Esophagus (tissue), 2 donors: ENCODE measurements around the gene EIF4EBP2. TPM values are rescaled to one million over a fixed set of nuclear protein-coding genes. Genes with fewer than 3 reads are reported as not detected.

Source experiments
- H3K27ac ChIP-seq, 2 donors: one replicate each; pipeline ENCODE4 v1.5.1; 2013; ENCODE audit warnings: low read depth in 2 of 2, mild to moderate bottlenecking in 2 of 2, inconsistent platforms in 1 of 2, low read length in 1 of 2, moderate library complexity in 1 of 2
- H3K27me3 ChIP-seq, 2 donors: one replicate each; pipeline ENCODE4 v1.6.1; 2013; ENCODE audit warnings: low read length in 2 of 2, control low read depth in 1 of 2, mild to moderate bottlenecking in 1 of 2; ENCODE audit not compliant: insufficient read depth in 2 of 2, control insufficient read depth in 1 of 2
- H3K36me3 ChIP-seq, 2 donors: one replicate each; pipeline ENCODE4 v1.6.1; 2013; ENCODE audit warnings: low read length in 1 of 2; ENCODE audit not compliant: control insufficient read depth in 2 of 2, insufficient read depth in 2 of 2
- H3K4me1 ChIP-seq, 2 donors: one replicate each; pipeline ENCODE4 v1.6.1; 2013; ENCODE audit warnings: low read length in 1 of 2; ENCODE audit not compliant: control insufficient read depth in 2 of 2, insufficient read depth in 2 of 2
- H3K4me3 ChIP-seq, 2 donors: one replicate each; pipeline ENCODE4 v1.5.1; 2013; ENCODE audit warnings: low read length in 2 of 2, mild to moderate bottlenecking in 2 of 2, low read depth in 1 of 2, moderate library complexity in 1 of 2
- H3K9me3 ChIP-seq, 2 donors: one replicate each; pipeline ENCODE4 v1.6.1; 2013; ENCODE audit warnings: mild to moderate bottlenecking in 2 of 2, low read depth in 1 of 2, low read length in 1 of 2, moderate library complexity in 1 of 2; ENCODE audit not compliant: control insufficient read depth in 2 of 2, insufficient read depth in 1 of 2
- WGBS, 2 donors: extraction: QIAGEN DNeasy Blood & Tissue Kit; methylation state at CpG; one replicate each; pipeline ENCODE4 v1.1.7; 2013; 5-methylcytosine and 5-hydroxymethylcytosine counted together
- polyA plus RNA-seq, 2 donors: library from polyadenylated mRNA; stranded (reverse); fragments of 200-250 nt; gene quantifications; one replicate each; pipeline ENCODE4 v1.2.3, GENCODE V29; 2013
- donor health status: healthy with polysubstance abuse.
- donor health status: Bipolar disorder and iron deficiency.

Gene EIF4EBP2
- polyA plus RNA-seq, 2 donors = 18.1 to 18.7 TPM

GRCh38 chr10:70440296-70441160, 36.6 kb downstream of the EIF4EBP2 start:
- Histone ChIP-seq H3K27ac (no peak overlapping the region), H3K4me3 (peak overlapping the region in 1 of 2 donors; percentile 23)

GRCh38 chr10:70441161-70441894, 37.4 kb downstream of the EIF4EBP2 start, which contains the start of gene NODAL:
TSS of gene NODAL (minus strand) at chr10:70441681. CDS start at chr10:70441667, 14 bp downstream.
- WGBS, 2 donors = 8 to 13% methylated on average over 49 to 60 of the region's 60 CpGs
- no peak within 1 kb of the TSS for H3K27ac ChIP-seq
- H3K27me3 ChIP-seq = peaks cover 0 to 10% of the 10 kb centered on the region in 2 donors
- peak within 1 kb of the TSS in 1 of 2 donors; percentile 23 for H3K4me3 ChIP-seq
- no peaks in the 10 kb centered on the region for H3K36me3 ChIP-seq
- H3K4me1 ChIP-seq = peaks cover 4 to 15% of the 10 kb centered on the region in 2 donors
- H3K9me3 ChIP-seq = no peaks in the 10 kb centered on the region

More at GRCh38 chr10:70440296-70441160, 36.6 kb downstream of the EIF4EBP2 start:
- Histone ChIP-seq H3K9me3 (no peaks in the 10 kb centered on the region), H3K4me1 (peaks cover 4 to 15% of the 10 kb centered on the region in 2 donors), H3K27me3 (peaks cover 0 to 10% of the 10 kb centered on the region in 2 donors), H3K36me3 (no peaks in the 10 kb centered on the region)
- WGBS, 2 donors = 5 to 17% methylated on average over 62 to 69 of the region's 69 CpGs

- Histone ChIP-seq H3K27ac (no peak overlapping the region), H3K9me3 (no peaks in the 10 kb centered on the region), H3K4me3 (no peak overlapping the region), H3K27me3 (peaks cover 0 to 10% of the 10 kb centered on the region in 2 donors), H3K36me3 (no peaks in the 10 kb centered on the region), H3K4me1 (peaks cover 4 to 15% of the 10 kb centered on the region in 2 donors)
- WGBS, 2 donors = 28 to 34% methylated on average over 12 of the region's 12 CpGs
Observed at GRCh38 chr10:70441895-70442309, 38.0 kb downstream of the EIF4EBP2 start.

DNA sequence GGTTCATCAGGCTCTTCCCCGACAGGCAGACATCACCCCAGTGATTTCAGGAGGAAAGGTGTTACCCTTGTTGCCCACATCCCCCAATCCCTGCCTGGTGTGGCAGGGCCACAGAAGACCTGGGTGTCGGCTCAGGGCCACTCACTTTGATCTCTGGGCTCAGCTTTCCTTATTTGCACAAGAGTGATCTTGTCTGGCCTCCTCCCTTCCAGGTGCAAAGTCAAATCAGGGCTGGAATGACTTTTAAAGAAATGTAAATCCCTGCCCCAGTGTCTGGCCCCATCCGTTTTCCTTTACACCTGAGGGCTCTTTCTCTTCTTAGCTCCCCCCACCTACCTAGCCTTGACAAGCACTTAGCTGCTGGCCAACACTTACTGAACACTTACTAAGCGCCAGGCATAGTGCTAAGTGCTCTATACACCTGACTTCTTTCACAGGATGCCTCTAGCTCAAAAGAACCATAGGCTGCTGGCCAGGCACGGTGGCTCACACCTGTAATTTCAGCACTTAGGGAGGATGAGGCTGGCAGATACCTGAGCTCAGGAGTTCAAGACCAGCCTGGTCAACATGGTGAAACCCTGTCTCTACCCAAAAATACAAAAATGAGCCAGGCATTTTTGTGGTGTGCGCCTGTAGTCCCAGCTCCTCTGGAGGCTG, 38.5 kb downstream of the EIF4EBP2 start:
- no peaks in the 10 kb centered on the region for H3K9me3 ChIP-seq
- peaks cover 4 to 15% of the 10 kb centered on the region in 2 donors for H3K4me1 ChIP-seq
- H3K4me3 ChIP-seq = no peak overlapping the region
- WGBS, 2 donors = 57 to 58% methylated on average over 6 of the region's 6 CpGs
- H3K27me3 ChIP-seq = peaks cover 0 to 10% of the 10 kb centered on the region in 2 donors
- H3K27ac ChIP-seq = no peak overlapping the region
- no peaks in the 10 kb centered on the region for H3K36me3 ChIP-seq

GRCh38 chr10:70444744-70445143, 40.8 kb downstream of the EIF4EBP2 start:
- Histone ChIP-seq H3K4me3 (no peak overlapping the region), H3K9me3 (no peaks in the 10 kb centered on the region), H3K27ac (no peak overlapping the region), H3K4me1 (peaks cover 4 to 15% of the 10 kb centered on the region in 2 donors), H3K27me3 (peaks cover 0 to 10% of the 10 kb centered on the region in 2 donors), H3K36me3 (no peaks in the 10 kb centered on the region)
- WGBS, 2 donors = 90% methylated on average over 4 of the region's 4 CpGs

GRCh38 chr10:70445718-70446657, 42.0 kb downstream of the EIF4EBP2 start:
- Histone ChIP-seq H3K27ac (no peak overlapping the region), H3K4me1 (peaks cover 0 to 15% of the 10 kb centered on the region in 2 donors), H3K27me3 (peaks cover 0 to 7% of the 10 kb centered on the region in 2 donors), H3K9me3 (no peaks in the 10 kb centered on the region), H3K36me3 (no peaks in the 10 kb centered on the region), H3K4me3 (no peak overlapping the region)
- 57% methylated on average over 8 of the region's 8 CpGs for WGBS, 2 donors

GRCh38 chr10:70448236-70448635, 44.3 kb downstream of the EIF4EBP2 start:
- Histone ChIP-seq H3K36me3 (no peaks in the 10 kb centered on the region), H3K4me1 (no peaks in the 10 kb centered on the region), H3K27me3 (no peaks in the 10 kb centered on the region), H3K9me3 (no peaks in the 10 kb centered on the region), H3K4me3 (no peak overlapping the region), H3K27ac (no peak overlapping the region)
- 60 to 63% methylated on average over 2 of the region's 2 CpGs for WGBS, 2 donors

DNA sequence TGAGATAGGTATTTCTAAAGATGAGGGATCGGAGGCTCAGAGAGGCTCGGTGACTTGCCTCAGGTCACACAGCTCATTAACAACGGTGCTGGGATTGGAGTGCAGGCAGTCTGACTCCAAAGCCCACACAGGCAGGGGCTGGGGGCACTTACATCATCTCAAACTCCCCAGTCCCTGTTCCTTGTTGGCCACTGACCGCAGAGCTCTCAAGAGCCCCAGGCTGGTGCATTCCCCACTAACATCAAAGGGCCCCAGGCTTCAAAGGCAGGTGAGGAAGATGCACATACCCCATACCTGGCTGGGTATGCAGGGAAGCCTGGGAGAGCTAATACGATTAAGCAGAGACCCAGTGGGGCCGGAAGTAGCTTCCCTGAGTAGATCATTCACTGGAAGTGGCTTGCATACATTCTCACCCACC, 51.3 kb downstream of the EIF4EBP2 start:
- no peaks in the 10 kb centered on the region for H3K27me3 ChIP-seq
- H3K4me3 ChIP-seq = peak overlapping the region in 1 of 2 donors; percentile 74
- H3K4me1 ChIP-seq = peaks cover 4 to 7% of the 10 kb centered on the region in 2 donors
- WGBS, 2 donors = 67 to 72% methylated on average over 6 of the region's 6 CpGs
- peaks cover 0 to 9% of the 10 kb centered on the region in 2 donors for H3K36me3 ChIP-seq
- H3K27ac ChIP-seq = no peak overlapping the region
- peaks cover 0 to 9% of the 10 kb centered on the region in 2 donors for H3K9me3 ChIP-seq
